GM18502 (cell line): Measurements from ENCODE around the gene FAM174B.

ENCODE experiments used
- ATAC-seq: cut with Tn5 transposase; IDR thresholded peaks from one replicate; pipeline ENCODE4 v1.9.1; 2021; ENCODE audit warnings: mild to moderate bottlenecking; ENCODE audit not compliant: unreplicated experiment, poor library complexity

Gene FAM174B

GRCh38 chr15:92603743-92604470 lies 51.7 kb downstream of the FAM174B start:
- no peak for ATAC-seq

GRCh38 chr15:92603278-92603677 lies 52.3 kb downstream of the FAM174B start:
- no peak for ATAC-seq

GRCh38 chr15:92602267-92602593 lies 53.3 kb downstream of the FAM174B start:
- no peak for ATAC-seq

GRCh38 chr15:92601592-92602266 lies 53.8 kb downstream of the FAM174B start:
- no peak for ATAC-seq

GRCh38 chr15:92600856-92601255 lies 54.7 kb downstream of the FAM174B start:
- no peak for ATAC-seq

GRCh38 chr15:92599394-92599970 lies 56.1 kb downstream of the FAM174B start:
- ATAC-seq = no peak

- no peak for ATAC-seq
These were observed 58.0 kb downstream of the FAM174B start for GRCh38 chr15:92597548-92597947.

- ATAC-seq = no peak
These were observed 59.0 kb downstream of the FAM174B start for GRCh38 chr15:92596623-92597022.

GRCh38 chr15:92595506-92596381 lies 59.8 kb downstream of the FAM174B start:
- ATAC-seq = no peak

GRCh38 chr15:92591275-92591674 lies 64.3 kb downstream of the FAM174B start:
- no peak for ATAC-seq

GRCh38 chr15:92586966-92587365 lies 68.6 kb downstream of the FAM174B start:
- ATAC-seq = no peak

- ATAC-seq = no peak
These were observed 69.1 kb downstream of the FAM174B start for GRCh38 chr15:92586383-92586942.

GRCh38 chr15:92584105-92584504 lies 71.5 kb downstream of the FAM174B start:
- ATAC-seq = no peak

- no peak for ATAC-seq
These were observed 72.2 kb downstream of the FAM174B start for GRCh38 chr15:92583096-92584034.

GRCh38 chr15:92582206-92582605 lies 73.4 kb downstream of the FAM174B start:
- no peak for ATAC-seq

GRCh38 chr15:92580933-92581445 lies 74.6 kb downstream of the FAM174B start:
- no peak for ATAC-seq

GRCh38 chr15:92580521-92580920 lies 75.1 kb downstream of the FAM174B start:
- no peak for ATAC-seq

GRCh38 chr15:92579931-92580470 lies 75.6 kb downstream of the FAM174B start:
- ATAC-seq = no peak

GRCh38 chr15:92579486-92579885 lies 76.1 kb downstream of the FAM174B start:
- ATAC-seq = no peak
